ENCODE results near the gene MYO1D.

MYO1D gene

DNA sequence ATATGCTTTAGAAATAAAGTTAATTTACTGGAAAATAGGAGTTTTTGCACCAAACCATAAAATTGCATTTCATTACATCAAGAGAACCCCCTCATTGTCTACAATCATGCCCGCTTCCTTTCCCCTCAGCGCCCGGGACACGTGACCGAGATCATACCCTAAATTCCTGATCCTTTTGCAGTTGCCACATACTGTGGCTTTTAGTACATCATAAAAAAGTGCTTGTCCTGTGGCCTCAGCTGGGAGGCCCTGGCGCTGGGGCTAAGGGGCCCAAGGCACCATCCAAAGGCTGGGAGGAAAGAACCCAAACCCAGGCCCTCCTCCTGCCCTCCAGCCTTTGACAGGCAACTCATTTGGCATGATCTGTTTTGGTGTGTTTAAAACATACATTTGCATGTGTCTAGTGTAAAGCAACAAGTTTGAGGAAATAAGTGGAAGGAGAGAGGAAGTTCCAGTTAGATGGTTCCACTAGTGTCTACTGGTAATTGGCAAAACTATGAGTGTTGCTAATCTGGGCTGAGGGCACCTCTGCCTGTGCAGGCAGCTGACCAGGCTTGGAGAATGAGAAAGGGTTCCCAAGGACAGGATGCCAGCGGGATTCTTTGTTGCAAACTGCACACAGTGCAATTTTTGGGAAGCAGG, 384.2 kb downstream of the MYO1D start:
- H3K4me3 ChIP-seq (ENCODE audit: low read length) = no peak overlapping the region
- TF ChIP-seq, protein P1, sequence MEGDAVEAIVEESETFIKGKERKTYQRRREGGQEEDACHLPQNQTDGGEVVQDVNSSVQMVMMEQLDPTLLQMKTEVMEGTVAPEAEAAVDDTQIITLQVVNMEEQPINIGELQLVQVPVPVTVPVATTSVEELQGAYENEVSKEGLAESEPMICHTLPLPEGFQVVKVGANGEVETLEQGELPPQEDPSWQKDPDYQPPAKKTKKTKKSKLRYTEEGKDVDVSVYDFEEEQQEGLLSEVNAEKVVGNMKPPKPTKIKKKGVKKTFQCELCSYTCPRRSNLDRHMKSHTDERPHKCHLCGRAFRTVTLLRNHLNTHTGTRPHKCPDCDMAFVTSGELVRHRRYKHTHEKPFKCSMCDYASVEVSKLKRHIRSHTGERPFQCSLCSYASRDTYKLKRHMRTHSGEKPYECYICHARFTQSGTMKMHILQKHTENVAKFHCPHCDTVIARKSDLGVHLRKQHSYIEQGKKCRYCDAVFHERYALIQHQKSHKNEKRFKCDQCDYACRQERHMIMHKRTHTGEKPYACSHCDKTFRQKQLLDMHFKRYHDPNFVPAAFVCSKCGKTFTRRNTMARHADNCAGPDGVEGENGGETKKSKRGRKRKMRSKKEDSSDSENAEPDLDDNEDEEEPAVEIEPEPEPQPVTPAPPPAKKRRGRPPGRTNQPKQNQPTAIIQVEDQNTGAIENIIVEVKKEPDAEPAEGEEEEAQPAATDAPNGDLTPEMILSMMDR (conservative IDR thresholded peaks at IDR 0.05; ENCODE audit: low read depth, low read length) = no peak
- DNase-seq (ENCODE audit: low read depth) = no peak

DNA sequence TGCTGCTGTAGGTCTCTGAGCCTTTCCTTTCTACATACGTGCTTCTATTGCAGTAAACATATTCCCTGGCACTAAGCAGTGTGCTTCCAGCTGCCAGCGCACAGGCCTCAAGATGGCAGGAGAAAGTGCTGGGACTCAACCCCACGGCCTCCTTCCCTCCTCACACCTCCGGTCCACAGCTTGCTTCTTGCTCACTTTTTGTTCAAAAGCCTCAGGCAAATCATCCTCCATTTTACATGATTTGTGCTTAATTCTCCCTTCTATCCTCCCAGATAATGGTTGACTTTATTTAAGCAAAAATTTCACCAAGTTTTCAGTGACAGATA, 384.7 kb downstream of the MYO1D start:
- no peak overlapping the region for H3K4me3 ChIP-seq (ENCODE audit: low read length)
- no peak for DNase-seq (ENCODE audit: low read depth)
- TF ChIP-seq, protein P1 (conservative IDR thresholded peaks at IDR 0.05; ENCODE audit: low read depth, low read length) = no peak

- no peak for DNase-seq (ENCODE audit: low read depth)
- no peak overlapping the region for H3K4me3 ChIP-seq (ENCODE audit: low read length)
Measured at GRCh38 chr17:32491371-32492263, 385.3 kb downstream of the MYO1D start.

DNA sequence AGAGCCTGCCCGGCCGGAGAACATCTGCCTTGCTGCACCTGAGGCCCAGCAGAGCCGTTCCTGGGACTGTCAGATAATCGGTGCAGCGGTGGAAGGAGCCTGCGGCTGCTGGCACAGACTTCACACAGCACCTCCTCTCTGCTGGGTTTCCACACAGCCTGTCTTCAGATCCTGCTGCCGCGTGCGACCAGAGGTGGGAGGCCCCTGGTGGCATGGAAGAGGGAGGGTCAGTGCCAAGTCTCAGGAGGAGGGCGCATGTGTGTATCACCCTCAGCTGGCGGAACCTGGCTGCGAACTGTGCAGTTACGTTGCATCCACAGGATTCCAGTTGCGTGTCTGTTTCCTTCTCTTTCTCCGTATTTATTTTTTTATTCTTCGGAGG, 386.8 kb downstream of the MYO1D start:
- DNase-seq (ENCODE audit: low read depth) = no peak
- TF ChIP-seq, protein P1 (conservative IDR thresholded peaks at IDR 0.05; ENCODE audit: low read depth, low read length) = no peak
- no peak overlapping the region for H3K4me3 ChIP-seq (ENCODE audit: low read length)

More at GRCh38 chr17:32491371-32492263, 385.3 kb downstream of the MYO1D start:
- TF ChIP-seq, protein P1 (conservative IDR thresholded peaks at IDR 0.05; ENCODE audit: low read depth, low read length) = no peak

DNA sequence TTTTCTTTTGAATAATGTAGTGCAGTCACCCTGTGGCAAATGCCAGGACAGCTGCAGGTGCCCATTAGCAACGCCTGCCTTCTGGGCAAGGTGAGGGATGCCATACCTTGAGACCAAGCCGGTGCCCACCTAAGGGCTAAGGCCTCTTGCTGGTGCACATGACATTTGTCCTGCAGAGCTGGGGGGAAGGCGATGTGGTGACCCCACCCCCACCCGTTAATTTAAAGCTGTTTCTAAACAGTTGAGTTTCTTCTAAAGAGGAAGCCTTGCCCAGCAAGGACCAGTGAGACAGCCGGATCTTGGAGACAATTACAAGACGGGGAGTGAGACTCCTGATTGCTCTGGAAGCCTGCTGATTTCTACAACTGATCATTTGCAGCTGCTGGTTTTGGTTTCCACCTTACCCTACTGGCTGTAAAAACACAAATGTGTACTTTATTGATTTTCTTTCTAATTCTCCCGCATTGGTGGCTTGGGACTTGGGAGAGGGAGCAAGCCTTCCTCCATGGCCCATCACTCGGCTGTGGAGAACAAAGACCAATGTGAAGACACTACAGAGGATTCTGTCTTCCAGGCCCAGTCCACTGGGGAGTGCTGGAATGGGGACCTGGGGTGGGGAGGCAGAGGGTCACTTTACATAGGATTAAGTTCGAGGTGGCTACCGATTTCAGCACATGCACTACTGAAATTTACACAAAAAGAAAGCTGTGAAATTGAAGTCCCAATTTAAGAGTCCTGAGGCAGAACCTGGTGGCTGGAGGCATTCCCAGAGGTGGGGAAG, 387.4 kb downstream of the MYO1D start:
- no peak overlapping the region for H3K4me3 ChIP-seq (ENCODE audit: low read length)
- DNase-seq (ENCODE audit: low read depth) = no peak
- TF ChIP-seq, protein P1 (conservative IDR thresholded peaks at IDR 0.05; ENCODE audit: low read depth, low read length) = no peak

- no peak overlapping the region for H3K4me3 ChIP-seq (ENCODE audit: low read length)
- DNase-seq (ENCODE audit: low read depth) = no peak
- TF ChIP-seq, protein P1 (conservative IDR thresholded peaks at IDR 0.05; ENCODE audit: low read depth, low read length) = no peak
Measured at GRCh38 chr17:32488604-32489180, 388.2 kb downstream of the MYO1D start.
